GM19025 (cell line): Measurements from ENCODE around the gene HS6ST1.
A peak's percentile ranks its signal among the peaks of the same experiment; 100 is the strongest.
"Not testable (repeated sequence)": the region's sequence is repeated elsewhere in the genome, so short reads cannot be mapped to it uniquely, and the experiment has no call there.

ENCODE experiments used
- ATAC-seq: cut with Tn5 transposase; IDR thresholded peaks from one replicate; pipeline ENCODE4 v1.9.1; 2021; ENCODE audit warnings: mild to moderate bottlenecking, low read depth, moderate library complexity; ENCODE audit not compliant: unreplicated experiment

Gene HS6ST1

GRCh38 chr2:128252501-128252900 is 66.2 kb downstream of the HS6ST1 start:
- ATAC-seq, result no peak

GRCh38 chr2:128252086-128252485 is 66.6 kb downstream of the HS6ST1 start:
- ATAC-seq, result not testable (repeated sequence)

- no peak for ATAC-seq
These were observed 68.2 kb downstream of the HS6ST1 start for GRCh38 chr2:128250229-128251025.

- no peak for ATAC-seq
These were observed 69.1 kb downstream of the HS6ST1 start for GRCh38 chr2:128249555-128249954.

GRCh38 chr2:128245813-128246212 is 72.9 kb downstream of the HS6ST1 start:
- no peak for ATAC-seq

- ATAC-seq, result no peak
These were observed 76.8 kb downstream of the HS6ST1 start for GRCh38 chr2:128241896-128242295.

- no peak for ATAC-seq
These were observed 80.6 kb downstream of the HS6ST1 start for GRCh38 chr2:128237911-128238697.

GRCh38 chr2:128237081-128237534 is 81.6 kb downstream of the HS6ST1 start:
- no peak for ATAC-seq

GRCh38 chr2:128236491-128237035 is 82.1 kb downstream of the HS6ST1 start:
- ATAC-seq, result no peak

GRCh38 chr2:128235581-128235980 is 83.1 kb downstream of the HS6ST1 start:
- no peak for ATAC-seq

GRCh38 chr2:128234613-128235012 is 84.1 kb downstream of the HS6ST1 start:
- no peak for ATAC-seq

GRCh38 chr2:128233790-128234395 is 84.8 kb downstream of the HS6ST1 start:
- ATAC-seq, result no peak

GRCh38 chr2:128232965-128233789 is 85.5 kb downstream of the HS6ST1 start:
- peak; percentile 98 for ATAC-seq

- no peak for ATAC-seq
These were observed 89.8 kb downstream of the HS6ST1 start for GRCh38 chr2:128228894-128229293.

GRCh38 chr2:128227862-128228261 is 90.8 kb downstream of the HS6ST1 start:
- ATAC-seq, result no peak

- ATAC-seq, result no peak
These were observed 98.8 kb downstream of the HS6ST1 start for GRCh38 chr2:128219891-128220290.

- no peak for ATAC-seq
These were observed 101.0 kb downstream of the HS6ST1 start for GRCh38 chr2:128217671-128218070.

- no peak for ATAC-seq
These were observed 102.6 kb downstream of the HS6ST1 start for GRCh38 chr2:128215897-128216642.
